ENCODE results near the gene RUVBL1. TPM values are rescaled to one million over a fixed set of nuclear protein-coding genes. Genes with fewer than 3 reads are reported as not detected.

Gene RUVBL1
- total RNA-seq, 1 experiment from 2014 or later, result 110 TPM

DNA sequence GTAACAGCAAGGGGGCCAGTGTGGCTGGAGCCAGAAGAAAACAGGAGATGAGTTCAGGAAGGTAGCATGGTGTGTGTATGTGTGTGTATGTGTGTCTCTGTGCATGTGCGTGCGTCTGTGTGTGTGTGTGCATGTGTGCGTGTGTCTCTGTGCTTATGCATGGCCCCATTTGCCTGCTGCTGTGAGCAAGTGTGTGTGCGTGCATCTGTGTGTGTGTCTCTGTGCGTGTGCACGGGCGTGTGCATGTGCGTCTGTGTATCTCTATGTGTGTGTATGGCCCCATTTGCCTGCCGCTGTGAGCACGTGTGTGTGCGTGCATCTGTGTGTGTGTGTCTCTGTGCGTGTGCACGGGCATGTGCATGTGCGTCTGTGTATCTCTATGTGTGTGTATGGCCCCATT, 22.6 kb upstream of the RUVBL1 start:
- Histone ChIP-seq H3K9me2 (replicated peaks; ENCODE audit: insufficient read depth, low read length) (no peaks in the 10 kb centered on the region), H4K20me1 (ENCODE audit: insufficient read depth, low read depth, low read length) (no peaks in the 10 kb centered on the region), H3K4me2 (ENCODE audit: low read depth, low read length, poor library complexity, severe bottlenecking) (no peak overlapping the region), H3K4me3 (ENCODE audit: low read length) (no peak overlapping the region), H2AFZ (ENCODE audit: low read length) (no peak overlapping the region), H3K27me3 (ENCODE audit: low read length) (no peaks in the 10 kb centered on the region), H3K79me2 (ENCODE audit: low read length) (no peaks in the 10 kb centered on the region), H3K4me1 (ENCODE audit: low read length) (no peaks in the 10 kb centered on the region), H3K9ac (ENCODE audit: low read length) (no peak overlapping the region), H3K36me3 (ENCODE audit: insufficient read depth, low read length) (no peaks in the 10 kb centered on the region), H3K27ac (ENCODE audit: low read length) (no peak overlapping the region), H3K9me3 (ENCODE audit: low read length) (no peaks in the 10 kb centered on the region)
- no peak for DNase-seq

DNA sequence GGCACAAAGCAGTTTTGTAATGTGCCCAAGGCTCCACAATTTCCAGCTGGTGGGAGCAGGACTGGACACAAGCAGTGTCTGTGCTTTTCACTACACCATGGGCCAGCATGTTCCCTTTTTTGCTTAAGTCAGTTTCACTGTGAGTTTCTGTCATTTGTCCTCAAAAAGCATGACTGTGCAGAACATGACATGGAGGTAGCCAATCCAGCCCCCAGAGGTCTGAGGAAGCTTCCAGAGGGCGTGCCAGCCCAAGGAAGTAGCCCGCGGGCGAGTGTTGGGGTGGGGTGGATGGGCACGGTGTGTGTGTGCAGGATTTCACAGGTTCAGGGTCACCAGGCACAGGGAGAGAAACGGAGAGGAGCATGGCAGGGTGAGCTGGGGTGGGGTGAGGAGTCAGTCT, 21.7 kb upstream of the RUVBL1 start:
- Histone ChIP-seq H3K9ac (ENCODE audit: low read length) (no peak overlapping the region), H3K27ac (ENCODE audit: low read length) (no peak overlapping the region), H3K4me2 (ENCODE audit: low read depth, low read length, poor library complexity, severe bottlenecking) (no peak overlapping the region), H3K9me3 (ENCODE audit: low read length) (no peaks in the 10 kb centered on the region), H4K20me1 (ENCODE audit: insufficient read depth, low read depth, low read length) (no peaks in the 10 kb centered on the region), H3K79me2 (ENCODE audit: low read length) (no peaks in the 10 kb centered on the region), H3K4me3 (ENCODE audit: low read length) (no peak overlapping the region), H3K4me1 (ENCODE audit: low read length) (no peaks in the 10 kb centered on the region), H3K36me3 (ENCODE audit: insufficient read depth, low read length) (no peaks in the 10 kb centered on the region), H3K27me3 (ENCODE audit: low read length) (no peaks in the 10 kb centered on the region), H2AFZ (ENCODE audit: low read length) (no peak overlapping the region), H3K9me2 (replicated peaks; ENCODE audit: insufficient read depth, low read length) (no peaks in the 10 kb centered on the region)
- DNase-seq, result no peak

DNA sequence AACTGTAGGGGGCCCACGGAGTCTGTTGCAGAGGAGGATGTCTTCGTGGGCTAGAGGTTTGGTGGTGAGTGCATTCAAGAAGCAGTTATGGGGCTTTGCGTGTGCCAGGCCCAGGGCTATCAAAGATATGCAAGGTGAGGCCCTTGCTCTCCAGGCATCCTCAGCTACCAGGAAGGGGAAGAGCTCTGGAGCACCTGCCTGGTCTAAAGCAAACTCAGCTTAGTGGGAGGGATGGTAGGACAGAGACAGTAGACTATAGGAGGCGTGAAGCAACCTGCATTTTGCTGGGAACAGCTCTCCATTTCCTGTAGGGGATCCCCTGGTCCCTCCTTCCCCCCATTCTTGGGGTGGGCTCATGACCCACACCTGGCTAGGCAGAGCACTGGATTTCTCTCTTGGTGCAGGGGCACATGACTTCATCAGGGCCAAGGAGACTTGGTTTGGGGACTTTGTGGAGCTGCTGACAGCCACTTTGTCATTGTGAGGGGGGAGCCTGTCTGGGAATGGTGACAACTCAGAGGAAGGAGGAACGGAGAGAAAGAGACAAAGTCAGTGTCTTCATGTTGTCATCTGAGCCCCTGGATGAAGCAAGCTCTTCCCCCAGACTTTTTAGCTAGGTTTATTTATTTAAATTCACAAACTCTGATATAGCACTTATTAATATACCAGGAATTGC, 21.0 kb upstream of the RUVBL1 start:
- Histone ChIP-seq H4K20me1 (ENCODE audit: insufficient read depth, low read depth, low read length) (no peaks in the 10 kb centered on the region), H2AFZ (ENCODE audit: low read length) (no peak overlapping the region), H3K36me3 (ENCODE audit: insufficient read depth, low read length) (no peaks in the 10 kb centered on the region), H3K9me2 (replicated peaks; ENCODE audit: insufficient read depth, low read length) (no peaks in the 10 kb centered on the region), H3K4me3 (ENCODE audit: low read length) (no peak overlapping the region), H3K4me2 (ENCODE audit: low read depth, low read length, poor library complexity, severe bottlenecking) (no peak overlapping the region), H3K27ac (ENCODE audit: low read length) (no peak overlapping the region), H3K4me1 (ENCODE audit: low read length) (no peaks in the 10 kb centered on the region), H3K79me2 (ENCODE audit: low read length) (no peaks in the 10 kb centered on the region), H3K27me3 (ENCODE audit: low read length) (no peaks in the 10 kb centered on the region), H3K9ac (ENCODE audit: low read length) (no peak overlapping the region), H3K9me3 (ENCODE audit: low read length) (no peaks in the 10 kb centered on the region)
- no peak for DNase-seq

DNA sequence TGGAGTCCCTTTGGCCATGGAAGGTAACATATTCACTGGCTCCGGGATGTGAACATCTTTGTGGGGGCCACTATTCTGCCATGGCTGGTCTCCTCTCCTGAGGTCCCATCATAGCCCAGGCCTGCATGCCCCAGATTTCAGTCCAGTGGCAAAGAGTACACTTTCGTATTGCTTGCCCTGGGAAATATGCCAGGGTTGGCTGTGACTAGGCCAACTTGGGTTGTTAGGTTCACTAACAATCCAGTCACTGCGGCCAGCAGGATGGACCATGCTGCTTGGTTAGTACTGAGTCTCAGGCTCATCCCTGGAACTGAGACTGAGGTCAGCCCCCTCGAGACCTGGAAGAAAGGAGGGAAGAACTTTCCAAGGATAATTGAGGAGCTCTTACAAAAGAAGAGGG, 19.9 kb upstream of the RUVBL1 start:
- H3K79me2 ChIP-seq (ENCODE audit: low read length), result no peaks in the 10 kb centered on the region
- H3K4me1 ChIP-seq (ENCODE audit: low read length), result no peaks in the 10 kb centered on the region
- no peaks in the 10 kb centered on the region for H3K27me3 ChIP-seq (ENCODE audit: low read length)
- no peak for DNase-seq
- H3K9me2 ChIP-seq (replicated peaks; ENCODE audit: insufficient read depth, low read length), result no peaks in the 10 kb centered on the region
- H3K36me3 ChIP-seq (ENCODE audit: insufficient read depth, low read length), result no peaks in the 10 kb centered on the region
- H4K20me1 ChIP-seq (ENCODE audit: insufficient read depth, low read depth, low read length), result no peaks in the 10 kb centered on the region
- H2AFZ ChIP-seq (ENCODE audit: low read length), result no peak overlapping the region
- H3K9me3 ChIP-seq (ENCODE audit: low read length), result no peaks in the 10 kb centered on the region
- H3K9ac ChIP-seq (ENCODE audit: low read length), result no peak overlapping the region
- H3K4me2 ChIP-seq (ENCODE audit: low read depth, low read length, poor library complexity, severe bottlenecking), result no peak overlapping the region
- no peak overlapping the region for H3K4me3 ChIP-seq (ENCODE audit: low read length)
- no peak overlapping the region for H3K27ac ChIP-seq (ENCODE audit: low read length)

DNA sequence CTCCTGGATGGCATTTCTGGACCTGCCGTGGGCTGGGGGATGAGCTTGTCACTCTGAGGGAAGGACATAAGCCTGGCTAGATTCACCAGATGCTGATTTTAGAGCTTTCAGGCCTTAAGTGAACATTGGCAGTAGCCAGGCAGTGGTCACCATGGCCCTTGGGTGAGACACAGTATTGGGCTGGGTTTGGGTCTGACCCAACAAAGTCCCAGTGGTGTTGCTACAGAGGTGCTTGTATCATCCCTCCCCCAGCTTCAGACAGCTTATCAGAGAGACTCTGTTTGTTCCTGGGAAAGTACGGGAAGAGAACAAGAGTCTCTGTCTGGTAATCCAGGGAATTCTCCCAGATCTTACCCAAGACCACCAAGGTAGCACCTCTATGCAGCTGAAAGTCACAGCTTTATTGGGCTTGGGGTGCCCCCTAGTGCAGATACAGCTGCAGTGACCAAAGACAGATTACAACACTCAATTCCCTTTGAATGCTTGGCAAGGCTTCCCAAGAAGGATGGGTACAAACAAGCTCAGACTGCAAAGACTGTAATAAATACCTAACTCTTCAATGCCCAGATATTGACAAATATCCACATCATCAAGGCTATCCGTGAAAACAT, 9.8 kb upstream of the RUVBL1 start:
- peak; percentile 81 for DNase-seq
- H2AFZ ChIP-seq (ENCODE audit: low read length), result no peak overlapping the region

DNA sequence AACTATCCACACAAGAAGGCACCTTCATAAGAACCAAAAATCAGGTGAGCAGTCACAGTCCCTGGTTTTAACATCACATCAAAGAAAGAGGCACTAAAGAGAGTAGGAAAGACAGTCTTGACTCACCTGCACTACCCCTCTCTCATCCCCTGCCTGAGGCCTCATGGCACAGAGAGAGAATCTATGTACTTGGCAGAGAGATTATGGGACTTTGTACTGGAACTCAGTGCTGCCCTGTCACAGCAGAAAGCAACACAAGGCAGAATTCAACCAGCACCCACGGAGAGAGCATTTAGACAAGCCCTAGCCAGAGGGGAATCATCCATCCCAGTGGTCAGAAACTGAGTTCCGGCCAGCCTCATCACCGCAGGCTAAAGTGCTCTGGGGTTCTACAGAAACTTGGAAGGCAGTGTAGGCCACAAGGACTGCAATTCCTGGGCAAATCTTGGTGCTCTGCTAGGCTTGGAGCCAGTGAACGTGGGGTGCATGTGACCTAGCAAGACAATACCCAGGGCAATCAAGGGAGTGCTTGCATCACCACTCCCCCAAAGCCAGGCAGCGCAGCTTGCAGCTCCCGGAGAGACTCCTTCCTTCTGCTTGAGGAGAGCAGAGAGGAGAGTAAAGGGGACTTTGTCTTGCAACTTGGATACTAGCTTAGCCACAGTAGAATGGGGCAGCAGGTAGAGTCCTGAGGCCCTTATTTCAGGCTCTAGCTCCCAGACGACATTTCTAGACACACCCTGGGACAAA, 8.5 kb upstream of the RUVBL1 start:
- DNase-seq, result no peak
- Histone ChIP-seq H3K36me3 (ENCODE audit: insufficient read depth, low read length) (no peaks in the 10 kb centered on the region), H3K9me2 (replicated peaks; ENCODE audit: insufficient read depth, low read length) (no peaks in the 10 kb centered on the region), H3K9me3 (ENCODE audit: low read length) (no peaks in the 10 kb centered on the region), H3K27me3 (ENCODE audit: low read length) (no peaks in the 10 kb centered on the region), H3K9ac (ENCODE audit: low read length) (no peak overlapping the region), H3K4me3 (ENCODE audit: low read length) (no peak overlapping the region), H2AFZ (ENCODE audit: low read length) (no peak overlapping the region; the same call in 1 of the 2 replicates), H3K4me1 (ENCODE audit: low read length) (no peaks in the 10 kb centered on the region), H3K4me2 (ENCODE audit: low read depth, low read length, poor library complexity, severe bottlenecking) (no peak overlapping the region), H3K79me2 (ENCODE audit: low read length) (no peaks in the 10 kb centered on the region), H3K27ac (ENCODE audit: low read length) (no peak overlapping the region), H4K20me1 (ENCODE audit: insufficient read depth, low read depth, low read length) (no peaks in the 10 kb centered on the region)

More for the DNA sequence above, 9.8 kb upstream of the RUVBL1 start:
- Histone ChIP-seq H3K9me2 (replicated peaks; ENCODE audit: insufficient read depth, low read length) (no peaks in the 10 kb centered on the region), H3K9ac (ENCODE audit: low read length) (no peak overlapping the region), H3K36me3 (ENCODE audit: insufficient read depth, low read length) (no peaks in the 10 kb centered on the region), H3K79me2 (ENCODE audit: low read length) (no peaks in the 10 kb centered on the region), H3K4me2 (ENCODE audit: low read depth, low read length, poor library complexity, severe bottlenecking) (no peak overlapping the region), H3K4me1 (ENCODE audit: low read length) (no peaks in the 10 kb centered on the region), H3K27ac (ENCODE audit: low read length) (no peak overlapping the region), H3K27me3 (ENCODE audit: low read length) (no peaks in the 10 kb centered on the region), H4K20me1 (ENCODE audit: insufficient read depth, low read depth, low read length) (no peaks in the 10 kb centered on the region), H3K4me3 (ENCODE audit: low read length) (no peak overlapping the region), H3K9me3 (ENCODE audit: low read length) (no peaks in the 10 kb centered on the region)

DNA sequence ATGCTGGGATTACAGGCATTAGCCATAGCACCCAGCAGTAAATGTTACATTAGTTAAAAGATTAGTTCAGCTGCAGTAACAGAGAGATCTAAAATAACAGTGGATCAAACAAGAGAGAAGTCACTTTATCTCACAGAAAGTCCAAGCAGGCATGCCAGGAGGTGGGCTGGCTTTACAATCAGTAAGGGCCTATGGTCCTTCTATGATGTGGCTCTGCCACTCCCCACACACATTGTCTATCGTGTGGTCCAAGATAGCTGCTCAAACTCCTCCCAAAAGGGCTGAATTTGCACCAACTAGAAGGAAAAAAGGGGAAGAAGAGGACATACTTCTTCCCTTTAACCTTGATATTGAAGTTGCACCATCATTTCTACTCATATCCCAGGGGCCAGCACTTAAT, 4.6 kb upstream of the RUVBL1 start:
- no peak for DNase-seq
- Histone ChIP-seq H3K4me1 (ENCODE audit: low read length) (peaks cover 7% of the 10 kb centered on the region), H4K20me1 (ENCODE audit: insufficient read depth, low read depth, low read length) (no peaks in the 10 kb centered on the region), H3K9me2 (replicated peaks; ENCODE audit: insufficient read depth, low read length) (no peaks in the 10 kb centered on the region), H3K79me2 (ENCODE audit: low read length) (peaks cover 3% of the 10 kb centered on the region), H3K27me3 (ENCODE audit: low read length) (no peaks in the 10 kb centered on the region), H2AFZ (ENCODE audit: low read length) (peak overlapping the region; percentile 30; the same call in 1 of the 2 replicates), H3K4me2 (ENCODE audit: low read depth, low read length, poor library complexity, severe bottlenecking) (no peak overlapping the region), H3K36me3 (ENCODE audit: insufficient read depth, low read length) (no peaks in the 10 kb centered on the region), H3K9me3 (ENCODE audit: low read length) (no peaks in the 10 kb centered on the region), H3K9ac (ENCODE audit: low read length) (no peak overlapping the region), H3K27ac (ENCODE audit: low read length) (no peak overlapping the region), H3K4me3 (ENCODE audit: low read length) (no peak overlapping the region)

DNA sequence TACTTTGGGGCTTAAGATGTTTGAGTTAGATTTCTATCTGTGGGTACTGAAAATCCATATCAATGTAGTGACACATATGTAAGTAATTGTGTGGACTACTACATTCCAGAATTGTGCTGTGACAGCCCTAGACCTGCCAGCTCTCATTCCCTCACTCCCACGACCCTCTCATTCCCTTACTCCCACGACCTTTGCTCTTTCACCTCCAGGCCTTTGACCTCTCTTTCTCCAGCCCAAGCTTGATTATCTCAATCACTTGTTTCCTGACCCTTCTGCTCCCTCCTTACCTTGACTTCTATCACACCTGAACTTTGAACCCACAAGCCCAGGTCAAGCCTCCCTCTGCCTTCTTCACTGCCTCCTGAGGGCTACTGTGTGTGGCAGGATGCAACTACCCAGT, 3.6 kb upstream of the RUVBL1 start:
- H3K4me1 ChIP-seq (ENCODE audit: low read length), result peaks cover 12% of the 10 kb centered on the region
- H3K4me2 ChIP-seq (ENCODE audit: low read depth, low read length, poor library complexity, severe bottlenecking), result no peak overlapping the region
- no peaks in the 10 kb centered on the region for H3K9me2 ChIP-seq (replicated peaks; ENCODE audit: insufficient read depth, low read length)
- no peak for DNase-seq
- no peak overlapping the region for H3K27ac ChIP-seq (ENCODE audit: low read length)
- H3K9ac ChIP-seq (ENCODE audit: low read length), result no peak overlapping the region
- H4K20me1 ChIP-seq (ENCODE audit: insufficient read depth, low read depth, low read length), result no peaks in the 10 kb centered on the region
- no peak overlapping the region for H3K4me3 ChIP-seq (ENCODE audit: low read length)
- H3K36me3 ChIP-seq (ENCODE audit: insufficient read depth, low read length), result peaks cover 4% of the 10 kb centered on the region; the same call in 1 of the 2 replicates
- H2AFZ ChIP-seq (ENCODE audit: low read length), result no peak overlapping the region
- H3K27me3 ChIP-seq (ENCODE audit: low read length), result no peaks in the 10 kb centered on the region
- no peaks in the 10 kb centered on the region for H3K9me3 ChIP-seq (ENCODE audit: low read length)
- H3K79me2 ChIP-seq (ENCODE audit: low read length), result peaks cover 14% of the 10 kb centered on the region
